ENCODE results near the gene NXF1. TPM values are rescaled to one million over a fixed set of nuclear protein-coding genes. Genes with fewer than 3 reads are reported as not detected.

Gene NXF1
- total RNA-seq, 2 experiments from 2014 or later = 343 to 358 TPM

GRCh38 chr11:62853279-62853965, 48.2 kb upstream of the NXF1 start:
- ATAC-seq (ENCODE audit: poor library complexity) = no peak

GRCh38 chr11:62852523-62853188, 47.4 kb upstream of the NXF1 start:
- Mint-ChIP-seq H3K4me3 (peak overlapping the region; percentile 98), H3K27me3 (no peaks in the 10 kb centered on the region), H3K27ac (peak overlapping the region; percentile 90), H3K9me3 (no peaks in the 10 kb centered on the region), H3K4me1 (ENCODE audit: low read depth) (peaks cover 58% of the 10 kb centered on the region), H3K36me3 (ENCODE audit: low read depth) (peaks cover 48% of the 10 kb centered on the region)
- ChIA-PET CTCF (interaction anchor here (0.6 to 4.6 kb wide), 3 partner anchors 66 to 109 kb away, joined by 3 to 58 read pairs (median 13); partner anchors contain the start of gene TMEM179B), POLR2A (interaction anchor here (1.0 to 9.4 kb wide), 10 partner anchors 10 to 261 kb away, joined by 3 to 599 read pairs (median 44); partner anchors contain the start of genes HNRNPUL2, NXF1, STX5 and TEX54)
- no peak overlapping the region for H3K27ac ChIP-seq (ENCODE audit: low read depth in 1 of 2, low read length in 2 of 2)
- no peak for TF ChIP-seq CTCF (IDR thresholded peaks at IDR 0.05)
- peaks cover 38% of the 10 kb centered on the region for H3K36me3 ChIP-seq (ENCODE audit: insufficient read depth, low read length)
- H3K4me3 ChIP-seq (ENCODE audit: low read length) = no peak overlapping the region
- no peaks in the 10 kb centered on the region for H3K27me3 ChIP-seq (ENCODE audit: control insufficient read depth in 1 of 2, insufficient read depth in 2 of 2, low read length in 2 of 2)
- peaks cover 44% of the 10 kb centered on the region for H3K4me1 ChIP-seq (ENCODE audit: insufficient read depth, low read length)
- intact Hi-C loops (cut with DNase I, micrococcal nuclease) = no loop called here
- no peak for ATAC-seq (ENCODE audit: poor library complexity)
- DNase-seq = no peak
- H3K9me3 ChIP-seq (ENCODE audit: control insufficient read depth in 1 of 2, insufficient read depth in 1 of 2, low read length in 2 of 2) = no peaks in the 10 kb centered on the region

More at GRCh38 chr11:62853279-62853965, 48.2 kb upstream of the NXF1 start:
- Mint-ChIP-seq H3K36me3 (ENCODE audit: low read depth) (peaks cover 48% of the 10 kb centered on the region), H3K9me3 (no peaks in the 10 kb centered on the region), H3K4me1 (ENCODE audit: low read depth) (peaks cover 63% of the 10 kb centered on the region), H3K4me3 (peak overlapping the region; percentile 98), H3K27me3 (no peaks in the 10 kb centered on the region), H3K27ac (peak overlapping the region; percentile 90)
- Histone ChIP-seq H3K9me3 (ENCODE audit: control insufficient read depth in 1 of 2, insufficient read depth in 1 of 2, low read length in 2 of 2) (no peaks in the 10 kb centered on the region), H3K4me3 (ENCODE audit: low read length) (peak overlapping the region; percentile 79), H3K36me3 (ENCODE audit: insufficient read depth, low read length) (peaks cover 38% of the 10 kb centered on the region), H3K4me1 (ENCODE audit: insufficient read depth, low read length) (peaks cover 44% of the 10 kb centered on the region), H3K27me3 (ENCODE audit: control insufficient read depth in 1 of 2, insufficient read depth in 2 of 2, low read length in 2 of 2) (no peaks in the 10 kb centered on the region), H3K27ac (ENCODE audit: low read depth in 1 of 2, low read length in 2 of 2) (no peak overlapping the region)
- DNase-seq = peak in 3 of 14 experiments; percentile 39 to 68 (median 55)
- intact Hi-C loops (cut with DNase I, micrococcal nuclease) = no loop called here
- ChIA-PET POLR2A (interaction anchor here (0.6 to 9.4 kb wide), 14 partner anchors 11 to 261 kb away, joined by 3 to 599 read pairs (median 54); partner anchors contain the start of genes BSCL2, C11orf98, CSKMT and GNG3), CTCF (interaction anchor here (1.0 to 4.6 kb wide), 3 partner anchors 13 to 67 kb away, joined by 4 to 58 read pairs (median 29); partner anchors contain the start of genes SLC3A2 and TMEM179B)
- TF ChIP-seq CTCF (IDR thresholded peaks at IDR 0.05) = no peak

- POLR2A ChIA-PET = interaction anchor here (1.0 to 9.4 kb wide), 8 partner anchors 10 to 260 kb away, joined by 3 to 599 read pairs (median 4); partner anchors contain the start of genes C11orf98, CSKMT, HNRNPUL2 and NXF1
- no peaks in the 10 kb centered on the region for H3K27me3 ChIP-seq (ENCODE audit: control insufficient read depth in 1 of 2, insufficient read depth in 2 of 2, low read length in 2 of 2)
- no peaks in the 10 kb centered on the region for H3K27me3 Mint-ChIP-seq
- ATAC-seq (ENCODE audit: poor library complexity) (no peak), DNase-seq (no peak)
- peaks cover 48% of the 10 kb centered on the region for H3K36me3 Mint-ChIP-seq (ENCODE audit: low read depth)
- H3K27ac ChIP-seq (ENCODE audit: low read depth in 1 of 2, low read length in 2 of 2) = peak overlapping the region in 1 of 2 donors; percentile 26
- CTCF ChIA-PET = interaction anchor here (0.7 to 3.3 kb wide), 2 partner anchors 13 to 65 kb away, joined by 3 to 13 read pairs; partner anchors contain the start of gene TMEM179B
- H3K9me3 Mint-ChIP-seq = no peaks in the 10 kb centered on the region
- peaks cover 39% of the 10 kb centered on the region for H3K4me1 ChIP-seq (ENCODE audit: insufficient read depth, low read length)
- H3K27ac Mint-ChIP-seq = peak overlapping the region; percentile 57
- H3K9me3 ChIP-seq (ENCODE audit: control insufficient read depth in 1 of 2, insufficient read depth in 1 of 2, low read length in 2 of 2) = no peaks in the 10 kb centered on the region
- no peak overlapping the region for H3K4me3 ChIP-seq (ENCODE audit: low read length)
- intact Hi-C loops (cut with DNase I, micrococcal nuclease) = no loop called here
- H3K4me3 Mint-ChIP-seq = peak overlapping the region; percentile 57
- H3K4me1 Mint-ChIP-seq (ENCODE audit: low read depth) = peaks cover 56% of the 10 kb centered on the region
- TF ChIP-seq CTCF (IDR thresholded peaks at IDR 0.05) = no peak
- H3K36me3 ChIP-seq (ENCODE audit: insufficient read depth, low read length) = peaks cover 38% of the 10 kb centered on the region
Measured at GRCh38 chr11:62851807-62852522, 46.7 kb upstream of the NXF1 start.
